ENCODE measurements around the gene TPD52L1. TPM values are rescaled to one million over a fixed set of nuclear protein-coding genes. Genes with fewer than 3 reads are reported as not detected.

Gene TPD52L1
- total and polyA plus RNA-seq, 2 of the 13 experiments (the other 11 are each of a cell fraction or from before 2014, with no cell fraction given), result 0.49 to 0.53 TPM

- BruUV-seq (replicated peaks), result no TSS peak
- DNase-seq (ENCODE audit: low spot score), result no peak
- TF ChIP-seq, protein P1, sequence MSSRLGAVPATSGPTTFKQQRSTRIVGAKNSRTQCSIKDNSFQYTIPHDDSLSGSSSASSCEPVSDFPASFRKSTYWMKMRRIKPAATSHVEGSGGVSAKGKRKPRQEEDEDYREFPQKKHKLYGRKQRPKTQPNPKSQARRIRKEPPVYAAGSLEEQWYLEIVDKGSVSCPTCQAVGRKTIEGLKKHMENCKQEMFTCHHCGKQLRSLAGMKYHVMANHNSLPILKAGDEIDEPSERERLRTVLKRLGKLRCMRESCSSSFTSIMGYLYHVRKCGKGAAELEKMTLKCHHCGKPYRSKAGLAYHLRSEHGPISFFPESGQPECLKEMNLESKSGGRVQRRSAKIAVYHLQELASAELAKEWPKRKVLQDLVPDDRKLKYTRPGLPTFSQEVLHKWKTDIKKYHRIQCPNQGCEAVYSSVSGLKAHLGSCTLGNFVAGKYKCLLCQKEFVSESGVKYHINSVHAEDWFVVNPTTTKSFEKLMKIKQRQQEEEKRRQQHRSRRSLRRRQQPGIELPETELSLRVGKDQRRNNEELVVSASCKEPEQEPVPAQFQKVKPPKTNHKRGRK (CRISPR knock-in tag; IDR thresholded peaks at IDR 0.05), result no peak
- TF ChIP-seq KDM5B (CRISPR knock-in tag; IDR thresholded peaks at IDR 0.05; ENCODE audit: borderline replicate concordance) (no peak), POLR2AphosphoS5 (IDR thresholded peaks at IDR 0.05; ENCODE audit: low read depth, low read length) (no peak), NFYC (CRISPR knock-in tag; IDR thresholded peaks at IDR 0.05) (no peak), ZNF468 (CRISPR knock-in tag; IDR thresholded peaks at IDR 0.05) (no peak), FIP1L1 (IDR thresholded peaks at IDR 0.05; ENCODE audit: borderline replicate concordance, insufficient read depth, low read depth, low read length) (no peak), MBD4 (IDR thresholded peaks at IDR 0.05; ENCODE audit: borderline replicate concordance, low read length) (no peak), DDIT3 (CRISPR knock-in tag; IDR thresholded peaks at IDR 0.05) (no peak), NFE2 (CRISPR knock-in tag; IDR thresholded peaks at IDR 0.05) (no peak), ARID5B (CRISPR knock-in tag; IDR thresholded peaks at IDR 0.05) (no peak), RFX3 (CRISPR knock-in tag; IDR thresholded peaks at IDR 0.05) (no peak), PHF8 (CRISPR knock-in tag; IDR thresholded peaks at IDR 0.05) (no peak)
- TF ChIP-seq, protein P2, sequence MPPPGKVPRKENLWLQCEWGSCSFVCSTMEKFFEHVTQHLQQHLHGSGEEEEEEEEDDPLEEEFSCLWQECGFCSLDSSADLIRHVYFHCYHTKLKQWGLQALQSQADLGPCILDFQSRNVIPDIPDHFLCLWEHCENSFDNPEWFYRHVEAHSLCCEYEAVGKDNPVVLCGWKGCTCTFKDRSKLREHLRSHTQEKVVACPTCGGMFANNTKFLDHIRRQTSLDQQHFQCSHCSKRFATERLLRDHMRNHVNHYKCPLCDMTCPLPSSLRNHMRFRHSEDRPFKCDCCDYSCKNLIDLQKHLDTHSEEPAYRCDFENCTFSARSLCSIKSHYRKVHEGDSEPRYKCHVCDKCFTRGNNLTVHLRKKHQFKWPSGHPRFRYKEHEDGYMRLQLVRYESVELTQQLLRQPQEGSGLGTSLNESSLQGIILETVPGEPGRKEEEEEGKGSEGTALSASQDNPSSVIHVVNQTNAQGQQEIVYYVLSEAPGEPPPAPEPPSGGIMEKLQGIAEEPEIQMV (CRISPR knock-in tag; IDR thresholded peaks at IDR 0.05; ENCODE audit: low read depth), result no peak
- TF ChIP-seq, protein P3, sequence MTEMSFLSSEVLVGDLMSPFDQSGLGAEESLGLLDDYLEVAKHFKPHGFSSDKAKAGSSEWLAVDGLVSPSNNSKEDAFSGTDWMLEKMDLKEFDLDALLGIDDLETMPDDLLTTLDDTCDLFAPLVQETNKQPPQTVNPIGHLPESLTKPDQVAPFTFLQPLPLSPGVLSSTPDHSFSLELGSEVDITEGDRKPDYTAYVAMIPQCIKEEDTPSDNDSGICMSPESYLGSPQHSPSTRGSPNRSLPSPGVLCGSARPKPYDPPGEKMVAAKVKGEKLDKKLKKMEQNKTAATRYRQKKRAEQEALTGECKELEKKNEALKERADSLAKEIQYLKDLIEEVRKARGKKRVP (CRISPR knock-in tag; IDR thresholded peaks at IDR 0.05), result no peak
These were observed 159.4 kb downstream of the TPD52L1 start for GRCh38 chr6:125312950-125313349.

More at GRCh38 chr6:125312950-125313349, 159.4 kb downstream of the TPD52L1 start:
- peaks cover 8% of the 10 kb centered on the region; the same call in 1 of the 2 replicates for H3K4me1 ChIP-seq (ENCODE audit: insufficient read depth, low read length)
- no peaks in the 10 kb centered on the region for H3K79me2 ChIP-seq (ENCODE audit: insufficient read depth, low read length)
- H3K9ac ChIP-seq (ENCODE audit: insufficient read depth, low read depth, low read length), result no peak overlapping the region
- ChIA-PET CTCF (ENCODE audit: low intra/inter-chr PET ratio, low total read pairs) (interaction anchor here (1.0 to 4.9 kb wide), 2 partner anchors 441 to 456 kb away, joined by 3 to 57 read pairs; no protein-coding TSS in a partner anchor), POLR2A (no interaction called here)
- 49% methylated on average over 4 of the region's 4 CpGs for WGBS (ENCODE audit: low lambda C conversion rate)
- ATAC-seq, result no peak
- H3K9me3 ChIP-seq (ENCODE audit: low read length), result no peaks in the 10 kb centered on the region
- no peak overlapping the region for H3K27ac ChIP-seq (ENCODE audit: extremely low read length, insufficient read depth, low read length)
- no peak overlapping the region for H2AFZ ChIP-seq (ENCODE audit: low read length)
- H3K4me3 ChIP-seq (replicated peaks in 1 of 3; ENCODE audit: insufficient read depth in 1 of 3, low read depth in 2 of 3, low read length in 3 of 3), result no peak overlapping the region
- FAIRE-seq, result no peak
- intact Hi-C loops (cut with micrococcal nuclease; ENCODE audit: unreplicated experiment) (loop anchor here (5.0 kb wide), 2 partner anchors 441 to 1809 kb away; no protein-coding TSS in a partner anchor), in situ Hi-C loops (cut with HindIII; ENCODE audit: extremely low pct_ligation_motif_present, low pct_unique_long_range_greater_than_20kb) (loop anchor here (5.0 to 25.0 kb wide), 2 partner anchors 439 to 1799 kb away; partner anchors contain the start of gene RSPO3)
- no peak overlapping the region for H3K4me2 ChIP-seq (ENCODE audit: low read depth, low read length)
- H3K27me3 ChIP-seq (ENCODE audit: control insufficient read depth in 1 of 2, insufficient read depth in 2 of 2, low read length in 2 of 2), result peaks cover 0 to 16% of the 10 kb centered on the region in 2 experiments; a peak in 1 of 5 replicates
- H4K20me1 ChIP-seq (ENCODE audit: insufficient read depth, low read length), result no peaks in the 10 kb centered on the region
- no peaks in the 10 kb centered on the region for H3K36me3 ChIP-seq (replicated peaks in 1 of 2; ENCODE audit: control insufficient read depth in 1 of 2, insufficient read depth in 2 of 2, low read length in 2 of 2)
